K562 (cell line): ENCODE data around the gene SFXN2. TPM values are rescaled to one million over a fixed set of nuclear protein-coding genes. Genes with fewer than 3 reads are reported as not detected.

Experiments used
- ATAC-seq: fragments of 200-7000 bp; cut with Tn5 transposase; 3 replicates; pipeline ENCODE4 v1.9.1; 2020; ENCODE audit warnings: moderate library complexity
- BruUV-seq: library from RNA; stranded (reverse); fragments of 400-500 nt; replicated peaks from 2 replicates; lab custom pipeline; 2021; lab: Mats Ljungman, UMichigan
- CTCF ChIA-PET: fragments of 300-600 bp; formaldehyde crosslinking; extraction: SDS; loops from one replicate; lab custom pipeline; 2021; ENCODE audit warnings: low intra/inter-chr PET ratio; lab: Yijun Ruan, JAX
- POLR2A ChIA-PET: fragments of 300-600, 350-650 bp; sonication (Branson Sonifier 250); formaldehyde crosslinking; extraction: SDS; loops from one replicate; lab custom pipeline; 2021; ENCODE audit warnings: antibody characterized with exemption, inconsistent platforms; lab: Yijun Ruan, JAX
- DNase-seq, 4 experiments: peaks; one replicate each; pipeline versions ENCODE4 v3.0.0 to v3.0.0-alpha.2; 2011 to 2018; ENCODE audit warnings: low spot score in 3 of 4, mixed read lengths in 3 of 4; ENCODE audit errors: extremely low read depth in 1 of 4
- FAIRE-seq: peaks from 2 replicates; lab custom pipeline; 2011; peaks lifted over from hg19 to GRCh38; lab: Jason Lieb, UNC
- H2AFZ ChIP-seq: 2 replicates; pipeline ENCODE4 v1.6.0; 2011; ENCODE audit warnings: low read depth, low read length, control low read depth, inconsistent platforms
- H3K27ac ChIP-seq: fragments of 200-600 bp; 3 replicates; pipeline ENCODE4 v1.8.0; 2011; ENCODE audit warnings: low read depth, mild to moderate bottlenecking, control low read depth, inconsistent platforms, low read length, moderate library complexity, mixed read lengths; ENCODE audit errors: extremely low read depth
- H3K27me3 ChIP-seq, 2 experiments: fragments of 300-600 bp in 1 of 2; 2 replicates in 1 of 2; 3 replicates in 1 of 2; pipeline versions ENCODE4 v1.6.0 to v1.8.0; 2011; ENCODE audit warnings: inconsistent platforms in 2 of 2, low read length in 2 of 2, mild to moderate bottlenecking in 1 of 2, mixed read lengths in 1 of 2, moderate library complexity in 1 of 2; ENCODE audit not compliant: control insufficient read depth in 2 of 2, insufficient read depth in 2 of 2
- H3K36me3 ChIP-seq: fragments of 300-600 bp; 3 replicates; pipeline ENCODE4 v1.8.0; 2011; ENCODE audit warnings: mild to moderate bottlenecking, low read length, inconsistent platforms; ENCODE audit not compliant: control insufficient read depth, insufficient read depth
- H3K4me1 ChIP-seq, 2 experiments: fragments of 200-600 bp in 1 of 2; replicated peaks in 1 of 2; 2 replicates in 1 of 2; 3 replicates in 1 of 2; pipeline versions ENCODE4 v1.5.1 to v1.8.0; 2011; ENCODE audit warnings: inconsistent platforms in 2 of 2, low read length in 2 of 2, mild to moderate bottlenecking in 1 of 2, mixed read lengths in 1 of 2, moderate library complexity in 1 of 2; ENCODE audit not compliant: control insufficient read depth in 2 of 2, insufficient read depth in 2 of 2
- H3K4me2 ChIP-seq: 2 replicates; pipeline ENCODE4 v1.6.1; 2011; ENCODE audit warnings: low read length, control low read depth, inconsistent platforms, mixed read lengths; ENCODE audit not compliant: insufficient read depth
- H3K4me3 ChIP-seq: fragments of 200-600 bp; sonication (generic), shearing (Covaris generic); 2 replicates; pipeline ENCODE4 v1.5.1; 2016; ENCODE audit warnings: control low read depth, inconsistent platforms
- H3K79me2 ChIP-seq: fragments of 200-600 bp; 3 replicates; pipeline ENCODE4 v1.8.0; 2011; ENCODE audit warnings: low read length, inconsistent platforms; ENCODE audit not compliant: control insufficient read depth, insufficient read depth
- H3K9ac ChIP-seq, 2 experiments: 2 replicates each; pipeline versions ENCODE4 v1.6.0 to v1.6.1; 2011; ENCODE audit warnings: low read depth in 2 of 2, low read length in 2 of 2, control low read depth in 1 of 2, inconsistent platforms in 1 of 2, mild to moderate bottlenecking in 1 of 2, mixed read lengths in 1 of 2; ENCODE audit not compliant: insufficient read depth in 1 of 2
- H3K9me1 ChIP-seq: one replicate; pipeline ENCODE4 v1.6.0; 2011; ENCODE audit warnings: inconsistent platforms, mild to moderate bottlenecking, low read length, moderate library complexity; ENCODE audit not compliant: control insufficient read depth, insufficient read depth
- H3K9me3 ChIP-seq: replicated peaks from 2 replicates; pipeline ENCODE4 v1.5.1; 2011; ENCODE audit warnings: low read depth, low read length, inconsistent platforms; ENCODE audit not compliant: control insufficient read depth, insufficient read depth
- H4K20me1 ChIP-seq: replicated peaks from 2 replicates; pipeline ENCODE4 v1.6.1; 2011; ENCODE audit warnings: low read length, inconsistent platforms, mixed read lengths; ENCODE audit not compliant: control insufficient read depth, insufficient read depth
- CREB5 ChIP-seq: fragments of 250-450 bp; sonication (Bioruptor Pico); IDR thresholded peaks from 2 replicates; pipeline ENCODE4 v1.5.0; 2020; ENCODE audit warnings: mild to moderate bottlenecking
- GATA2 ChIP-seq: sonication (generic); formaldehyde crosslinking; IDR thresholded peaks from 2 replicates; pipeline ENCODE4 v1.4.0; 2020; ENCODE audit warnings: mild to moderate bottlenecking, missing genetic modification reagents
- KDM2B ChIP-seq: fragments of 250-450 bp; sonication (Bioruptor Pico); IDR thresholded peaks from 2 replicates; pipeline ENCODE4 v1.8.0; 2021; ENCODE audit warnings: mild to moderate bottlenecking, moderate library complexity
- MTA3 ChIP-seq: fragments of 450-650 bp; formaldehyde crosslinking; IDR thresholded peaks from 2 replicates; pipeline ENCODE4 v1.6.1; 2017; ENCODE audit warnings: mild to moderate bottlenecking, borderline replicate concordance
- MYNN ChIP-seq, 2 experiments: sonication (generic); formaldehyde crosslinking in 1 of 2; IDR thresholded peaks; 2 replicates each; pipeline versions ENCODE4 v1.5.0 to v1.6.1; 2016 to 2020; ENCODE audit warnings: antibody characterized with exemption in 1 of 2, missing genetic modification reagents in 1 of 2
- NR0B1 ChIP-seq: fragments of 450-650 bp; IDR thresholded peaks from one replicate; pipeline ENCODE4 v1.6.1; 2018; ENCODE audit warnings: mild to moderate bottlenecking, moderate library complexity; ENCODE audit not compliant: partially characterized antibody
- RFX7 ChIP-seq: fragments of 250-450 bp; sonication (Bioruptor Pico); IDR thresholded peaks from 2 replicates; pipeline ENCODE4 v1.5.1; 2021; ENCODE audit warnings: mild to moderate bottlenecking
- SIN3B ChIP-seq: fragments of 450-650 bp; IDR thresholded peaks from 2 replicates; pipeline ENCODE4 v1.6.1; 2017; ENCODE audit warnings: low read depth, mild to moderate bottlenecking, moderate library complexity
- SMARCC2 ChIP-seq: fragments of 450-650 bp; IDR thresholded peaks from 2 replicates; pipeline ENCODE4 v1.6.1; 2017; ENCODE audit warnings: antibody characterized with exemption, moderate library complexity, mild to moderate bottlenecking, low read depth
- ZC3H11A ChIP-seq: IDR thresholded peaks from 2 replicates; pipeline ENCODE4 v1.6.1; 2012; ENCODE audit warnings: low read depth, low read length, improper control_type of control experiment
- ZKSCAN8 ChIP-seq: fragments of 200-800 bp; sonication (Bioruptor generic); IDR thresholded peaks from 2 replicates; pipeline ENCODE4 v1.6.1; 2016; ENCODE audit warnings: missing genetic modification characterization, missing compliant biosample characterization
- ZNF174 ChIP-seq: fragments of 250-450 bp; sonication (Bioruptor Pico); IDR thresholded peaks from 2 replicates; pipeline ENCODE4 v1.4.0; 2020; ENCODE audit warnings: mild to moderate bottlenecking
- ZNF41 ChIP-seq: fragments of 250-450 bp; sonication (Bioruptor Pico); conservative IDR thresholded peaks from 2 replicates; pipeline ENCODE4 v1.4.0; 2020; ENCODE audit warnings: mild to moderate bottlenecking
- WGBS: fragments of 100-300 bp; shearing (Covaris generic); methylation state at CpG from one replicate; pipeline ENCODE4 v1.1.6; 2016; ENCODE audit warnings: low coverage, mixed read lengths; ENCODE audit not compliant: insufficient coverage; ENCODE audit errors: missing lambda C conversion rate; 5-methylcytosine and 5-hydroxymethylcytosine counted together
- in situ Hi-C: fragments of 300-500 bp; cut with MboI; formaldehyde crosslinking; loops from 4 replicates; pipeline ENCODE4 v1.15.0; 2018; ENCODE audit warnings: inconsistent platforms, mixed read lengths
- intact Hi-C: fragments of 100-400 bp; cut with micrococcal nuclease; formaldehyde crosslinking; loops from 2 replicates; pipeline ENCODE4 v1.14.2; 2022
- polyA plus RNA-seq, 8 experiments: library from polyadenylated mRNA; depleted of rRNA in 4 of 8; stranded (reverse) in 5 of 8; unstranded in 3 of 8; fragments of >200 nt; fragmentation: Nextera tagmentation in 2 of 8; fragmentation: Illumina TruSeq in 1 of 8; extraction: Ambion mirVana in 2 of 8; extraction: Trizol in 1 of 8; gene quantifications; 2 replicates each; pipeline versions ENCODE4 v1.2.1 to v1.2.3, GENCODE V29; 2011 to 2014; ENCODE audit warnings: inconsistent platforms in 1 of 8, missing spikeins in 1 of 8
- total RNA-seq, 7 experiments: library from RNA; depleted of rRNA in 6 of 7; stranded (reverse); fragments of >200 nt in 6 of 7; fragmentation: Illumina TruSeq in 2 of 7; extraction: Trizol in 2 of 7; gene quantifications; 2 replicates each; pipeline versions ENCODE4 v1.2.1 to v1.2.3, GENCODE V29; 2011 to 2021; ENCODE audit warnings: low replicate concordance in 1 of 7

Gene SFXN2
- total and polyA plus RNA-seq, 9 of the 15 experiments (the other 6 are each of a cell fraction or from before 2014, with no cell fraction given), result 7.3 to 23.8 (median 15.7) TPM

GRCh38 chr10:102764470-102765161, 50.2 kb downstream of the SFXN2 start:
- Histone ChIP-seq H3K9me1 (no peaks in the 10 kb centered on the region), H3K4me1 (peaks cover 8 to 34% of the 10 kb centered on the region in 2 experiments; a peak in 3 of 5 replicates), H2AFZ (no peak overlapping the region), H3K79me2 (peaks cover 19% of the 10 kb centered on the region), H3K36me3 (peaks cover 5% of the 10 kb centered on the region; the same call in 1 of the 3 replicates), H3K27me3 (no peaks in the 10 kb centered on the region), H3K4me3 (no peak overlapping the region), H3K9me3 (0 out of 2 replicates have a peak, but pooled peaks cover 1% of the 10 kb centered on the region), H3K4me2 (no peak overlapping the region), H3K27ac (no peak overlapping the region), H4K20me1 (no peaks in the 10 kb centered on the region), H3K9ac (no peak overlapping the region)
- ChIA-PET POLR2A (interaction anchor here (0.7 to 1.4 kb wide), 4 partner anchors 11 to 525 kb away, joined by 3 to 6 read pairs (median 4); no protein-coding TSS in a partner anchor), CTCF (no interaction called here)
- ATAC-seq (no peak), DNase-seq (no peak), FAIRE-seq (no peak)
- TF ChIP-seq SMARCC2 (no peak), GATA2 (CRISPR knock-in tag) (0 out of 2 replicates have a peak, but pooled peaks have one; percentile 17)
- intact Hi-C loops, result loop anchor here (5.0 kb wide), 1 partner anchor 48 kb away; no protein-coding TSS in a partner anchor
- WGBS, result 65% methylated on average over 5 of the region's 6 CpGs
- in situ Hi-C loops, result no loop called here
- BruUV-seq, result no TSS peak

GRCh38 chr10:102765336-102765735, 50.9 kb downstream of the SFXN2 start:
- Histone ChIP-seq H4K20me1 (no peaks in the 10 kb centered on the region), H3K79me2 (peaks cover 18% of the 10 kb centered on the region), H3K4me2 (no peak overlapping the region), H3K9me3 (no peaks in the 10 kb centered on the region), H3K36me3 (peaks cover 5% of the 10 kb centered on the region; the same call in 1 of the 3 replicates), H3K27ac (no peak overlapping the region), H3K9me1 (no peaks in the 10 kb centered on the region), H3K4me1 (peaks cover 13 to 41% of the 10 kb centered on the region in 2 experiments; a peak in 3 of 5 replicates), H3K9ac (no peak overlapping the region), H3K4me3 (no peak overlapping the region), H3K27me3 (no peaks in the 10 kb centered on the region), H2AFZ (no peak overlapping the region)
- FAIRE-seq (no peak), DNase-seq (no peak), ATAC-seq (no peak)
- POLR2A ChIA-PET, result interaction anchor here (0.7 to 1.3 kb wide), 3 partner anchors 10 to 524 kb away, joined by 3 to 6 read pairs (median 3); no protein-coding TSS in a partner anchor
- in situ Hi-C loops, result no loop called here
- 58% methylated on average over 7 of the region's 7 CpGs for WGBS
- CTCF ChIA-PET, result no interaction called here
- intact Hi-C loops, result no loop called here
- BruUV-seq, result no TSS peak
- TF ChIP-seq ZC3H11A (no peak), NR0B1 (no peak), ZNF174 (CRISPR knock-in tag) (no peak), ZNF41 (CRISPR knock-in tag) (no peak), RFX7 (CRISPR knock-in tag) (no peak), MTA3 (no peak), CREB5 (CRISPR knock-in tag) (no peak), MYNN (IDR thresholded peaks at IDR 0.05) (no peak), MYNN (CRISPR knock-in tag; IDR thresholded peaks at IDR 0.05) (no peak), ZKSCAN8 (CRISPR knock-in tag) (no peak), SIN3B (no peak), KDM2B (CRISPR knock-in tag) (no peak)
